ENCODE results near the gene NHLH2.

Gene NHLH2

DNA sequence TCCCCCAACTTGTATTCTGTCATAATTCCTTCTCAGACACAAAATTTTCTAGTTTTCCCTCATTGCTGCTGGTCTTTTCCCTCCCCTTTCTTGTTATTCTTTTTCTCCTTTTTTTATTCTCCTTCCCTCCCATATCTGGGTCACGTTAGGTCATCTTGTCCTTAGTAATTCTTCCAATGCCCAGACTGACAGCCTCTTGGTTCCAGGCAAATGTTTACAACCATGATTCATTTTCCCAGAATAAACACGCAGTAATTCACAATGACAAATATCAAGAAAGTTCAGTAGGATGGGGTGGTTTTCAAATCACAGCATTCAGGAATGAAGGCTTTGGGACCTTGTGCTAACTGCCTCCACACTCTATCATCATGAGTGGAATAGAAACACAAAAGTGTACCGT lies 25.2 kb downstream of the NHLH2 start:
- ChIA-PET POLR2A (interaction anchor here (0.7 kb wide), 1 partner anchor 174 kb away, joined by 3 read pairs; no protein-coding TSS in a partner anchor), CTCF (interaction anchor here (0.7 kb wide), 1 partner anchor 666 kb away, joined by 3 read pairs; no protein-coding TSS in a partner anchor)
- H3K4me1 ChIP-seq (ENCODE audit: control insufficient read depth, insufficient read depth, low read length) = no peaks in the 10 kb centered on the region
- H3K36me3 ChIP-seq (ENCODE audit: control insufficient read depth in 2 of 2, insufficient read depth in 1 of 2, low read length in 2 of 2) = no peaks in the 10 kb centered on the region
- no peak overlapping the region for H3K4me3 ChIP-seq (ENCODE audit: low read depth, low read length)
- no peak overlapping the region for H3K27ac ChIP-seq (ENCODE audit: extremely low read depth, low read depth, low read length)
- H3K9me3 ChIP-seq (ENCODE audit: control insufficient read depth, insufficient read depth, low read depth, low read length) = no peaks in the 10 kb centered on the region
- TF ChIP-seq ZNF654 (tag by site-specific recombination; IDR thresholded peaks at IDR 0.05; ENCODE audit: low read depth) (no peak), ZNF521 (tag by site-specific recombination; IDR thresholded peaks at IDR 0.05) (no peak), ZNF701 (tag by site-specific recombination; IDR thresholded peaks at IDR 0.05) (no peak), ZNF549 (tag by site-specific recombination; IDR thresholded peaks at IDR 0.05) (no peak), SCRT1 (tag by site-specific recombination; IDR thresholded peaks at IDR 0.05; ENCODE audit: borderline replicate concordance) (no peak), ZNF510 (tag by site-specific recombination; IDR thresholded peaks at IDR 0.05; ENCODE audit: insufficient replicate concordance) (no peak), HOXC10 (CRISPR knock-in tag; IDR thresholded peaks at IDR 0.05) (no peak), REST (tag by site-specific recombination; IDR thresholded peaks at IDR 0.05) (no peak), ZNF239 (tag by site-specific recombination; IDR thresholded peaks at IDR 0.05) (no peak), KLF16 (tag by site-specific recombination; IDR thresholded peaks at IDR 0.05) (no peak), ZNF48 (tag by site-specific recombination; IDR thresholded peaks at IDR 0.05) (no peak), ZNF670 (tag by site-specific recombination; IDR thresholded peaks at IDR 0.05; ENCODE audit: low read depth) (no peak), ZNF585B (tag by site-specific recombination; IDR thresholded peaks at IDR 0.05) (no peak), ZNF555 (tag by site-specific recombination; conservative IDR thresholded peaks at IDR 0.05) (no peak), ZBTB26 (tag by site-specific recombination; optimal IDR thresholded peaks at IDR 0.05) (no peak), ZNF398 (tag by site-specific recombination; IDR thresholded peaks at IDR 0.05) (no peak), ZNF174 (tag by site-specific recombination; IDR thresholded peaks at IDR 0.05) (no peak)
- TF ChIP-seq, protein P1, sequence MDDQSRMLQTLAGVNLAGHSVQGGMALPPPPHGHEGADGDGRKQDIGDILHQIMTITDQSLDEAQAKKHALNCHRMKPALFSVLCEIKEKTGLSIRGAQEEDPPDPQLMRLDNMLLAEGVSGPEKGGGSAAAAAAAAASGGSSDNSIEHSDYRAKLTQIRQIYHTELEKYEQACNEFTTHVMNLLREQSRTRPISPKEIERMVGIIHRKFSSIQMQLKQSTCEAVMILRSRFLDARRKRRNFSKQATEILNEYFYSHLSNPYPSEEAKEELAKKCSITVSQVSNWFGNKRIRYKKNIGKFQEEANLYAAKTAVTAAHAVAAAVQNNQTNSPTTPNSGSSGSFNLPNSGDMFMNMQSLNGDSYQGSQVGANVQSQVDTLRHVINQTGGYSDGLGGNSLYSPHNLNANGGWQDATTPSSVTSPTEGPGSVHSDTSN (CRISPR knock-in tag; IDR thresholded peaks at IDR 0.05) = no peak

Data from HEK293 (cell line).